K562 (cell line): ENCODE data around the gene PTPRF.

Source experiments
- EP300 ChIP-seq: IDR thresholded peaks from 2 replicates; pipeline ENCODE4 v1.6.1; 2012; ENCODE audit warnings: low read length, improper control_type of control experiment
- POLR2A ChIP-seq: fragments of 450-650 bp; conservative IDR thresholded peaks from 2 replicates; pipeline ENCODE4 v1.6.1; 2016
- TF ChIP-seq, protein P1 (sequence below), 3 experiments: IDR thresholded peaks in 2 of 3; conservative IDR thresholded peaks in 1 of 3; 2 replicates each; pipeline ENCODE4 v1.5.1; 2011 to 2012; ENCODE audit warnings: low read length in 3 of 3, mild to moderate bottlenecking in 3 of 3, control low read depth in 2 of 3, improper control_type of control experiment in 1 of 3, inconsistent platforms in 1 of 3, low read depth in 1 of 3, mixed read lengths in 1 of 3, moderate library complexity in 1 of 3; ENCODE audit not compliant: insufficient read depth in 2 of 3
- TF ChIP-seq, protein P2 (sequence below): sonication (generic); formaldehyde crosslinking; IDR thresholded peaks from 2 replicates; pipeline ENCODE4 v1.5.0; 2020; ENCODE audit warnings: missing genetic modification reagents

DNA sequence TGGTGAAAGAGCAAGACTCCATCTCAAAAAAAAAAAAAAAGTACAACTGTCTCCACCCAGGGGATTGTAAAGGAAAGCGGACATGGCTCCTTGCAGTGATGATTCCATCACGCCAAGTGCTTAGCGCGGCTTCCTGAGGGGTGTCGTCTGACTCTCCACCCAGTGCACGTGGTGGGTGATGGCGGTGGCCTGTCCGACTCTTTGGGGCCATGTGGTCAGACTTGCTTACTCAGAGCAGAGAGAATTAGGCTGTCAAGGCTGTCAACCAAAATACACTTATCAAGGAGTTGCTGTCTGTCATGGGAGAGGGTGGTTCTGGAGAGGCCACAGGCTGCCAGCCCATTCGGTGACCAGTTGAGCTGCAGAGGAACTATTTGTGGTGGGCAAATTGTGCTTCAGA is 49.4 kb downstream of the PTPRF start:
- TF ChIP-seq POLR2A (no peak), EP300 (no peak)
- TF ChIP-seq, protein P1, sequence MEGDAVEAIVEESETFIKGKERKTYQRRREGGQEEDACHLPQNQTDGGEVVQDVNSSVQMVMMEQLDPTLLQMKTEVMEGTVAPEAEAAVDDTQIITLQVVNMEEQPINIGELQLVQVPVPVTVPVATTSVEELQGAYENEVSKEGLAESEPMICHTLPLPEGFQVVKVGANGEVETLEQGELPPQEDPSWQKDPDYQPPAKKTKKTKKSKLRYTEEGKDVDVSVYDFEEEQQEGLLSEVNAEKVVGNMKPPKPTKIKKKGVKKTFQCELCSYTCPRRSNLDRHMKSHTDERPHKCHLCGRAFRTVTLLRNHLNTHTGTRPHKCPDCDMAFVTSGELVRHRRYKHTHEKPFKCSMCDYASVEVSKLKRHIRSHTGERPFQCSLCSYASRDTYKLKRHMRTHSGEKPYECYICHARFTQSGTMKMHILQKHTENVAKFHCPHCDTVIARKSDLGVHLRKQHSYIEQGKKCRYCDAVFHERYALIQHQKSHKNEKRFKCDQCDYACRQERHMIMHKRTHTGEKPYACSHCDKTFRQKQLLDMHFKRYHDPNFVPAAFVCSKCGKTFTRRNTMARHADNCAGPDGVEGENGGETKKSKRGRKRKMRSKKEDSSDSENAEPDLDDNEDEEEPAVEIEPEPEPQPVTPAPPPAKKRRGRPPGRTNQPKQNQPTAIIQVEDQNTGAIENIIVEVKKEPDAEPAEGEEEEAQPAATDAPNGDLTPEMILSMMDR (IDR thresholded peaks at IDR 0.05 in 2 of 3, conservative IDR thresholded peaks at IDR 0.05 in 1 of 3; ENCODE audit: insufficient read depth in 2 of 3, low read depth in 1 of 3, low read length in 3 of 3), result no peak
- TF ChIP-seq, protein P2, sequence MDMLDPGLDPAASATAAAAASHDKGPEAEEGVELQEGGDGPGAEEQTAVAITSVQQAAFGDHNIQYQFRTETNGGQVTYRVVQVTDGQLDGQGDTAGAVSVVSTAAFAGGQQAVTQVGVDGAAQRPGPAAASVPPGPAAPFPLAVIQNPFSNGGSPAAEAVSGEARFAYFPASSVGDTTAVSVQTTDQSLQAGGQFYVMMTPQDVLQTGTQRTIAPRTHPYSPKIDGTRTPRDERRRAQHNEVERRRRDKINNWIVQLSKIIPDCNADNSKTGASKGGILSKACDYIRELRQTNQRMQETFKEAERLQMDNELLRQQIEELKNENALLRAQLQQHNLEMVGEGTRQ (CRISPR knock-in tag), result no peak
